GM20000 (cell line): ENCODE results near the gene PXK.

Source experiments
- DNase-seq: peaks from one replicate; pipeline ENCODE4 v3.0.0; 2012; ENCODE audit warnings: low spot score
- TF ChIP-seq, protein P1 (sequence below): IDR thresholded peaks from 2 replicates; pipeline ENCODE4 v1.5.1; 2012; ENCODE audit warnings: mild to moderate bottlenecking, control low read depth; ENCODE audit errors: extremely low read depth, missing control alignments

The PXK gene

DNA sequence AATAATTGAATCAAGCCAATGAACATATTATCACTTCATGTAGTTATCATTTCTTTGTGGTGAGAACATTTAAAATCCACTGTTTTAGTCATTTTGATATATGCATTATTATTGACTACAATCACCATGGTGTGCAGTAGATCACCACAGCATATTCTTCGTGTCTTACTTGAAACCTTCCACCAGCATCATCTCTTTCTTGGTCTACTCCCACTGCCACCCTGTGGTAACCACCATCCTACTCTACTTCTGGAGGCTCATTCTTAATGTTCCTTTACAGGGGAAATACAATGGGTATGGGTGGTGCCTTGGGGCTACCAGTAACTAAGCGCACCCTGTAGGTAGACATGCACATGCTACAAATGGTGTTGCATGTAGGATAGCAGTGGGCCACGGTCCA is 25.4 kb downstream of the PXK start:
- DNase-seq: no peak
- TF ChIP-seq, protein P1, sequence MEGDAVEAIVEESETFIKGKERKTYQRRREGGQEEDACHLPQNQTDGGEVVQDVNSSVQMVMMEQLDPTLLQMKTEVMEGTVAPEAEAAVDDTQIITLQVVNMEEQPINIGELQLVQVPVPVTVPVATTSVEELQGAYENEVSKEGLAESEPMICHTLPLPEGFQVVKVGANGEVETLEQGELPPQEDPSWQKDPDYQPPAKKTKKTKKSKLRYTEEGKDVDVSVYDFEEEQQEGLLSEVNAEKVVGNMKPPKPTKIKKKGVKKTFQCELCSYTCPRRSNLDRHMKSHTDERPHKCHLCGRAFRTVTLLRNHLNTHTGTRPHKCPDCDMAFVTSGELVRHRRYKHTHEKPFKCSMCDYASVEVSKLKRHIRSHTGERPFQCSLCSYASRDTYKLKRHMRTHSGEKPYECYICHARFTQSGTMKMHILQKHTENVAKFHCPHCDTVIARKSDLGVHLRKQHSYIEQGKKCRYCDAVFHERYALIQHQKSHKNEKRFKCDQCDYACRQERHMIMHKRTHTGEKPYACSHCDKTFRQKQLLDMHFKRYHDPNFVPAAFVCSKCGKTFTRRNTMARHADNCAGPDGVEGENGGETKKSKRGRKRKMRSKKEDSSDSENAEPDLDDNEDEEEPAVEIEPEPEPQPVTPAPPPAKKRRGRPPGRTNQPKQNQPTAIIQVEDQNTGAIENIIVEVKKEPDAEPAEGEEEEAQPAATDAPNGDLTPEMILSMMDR: no peak

DNA sequence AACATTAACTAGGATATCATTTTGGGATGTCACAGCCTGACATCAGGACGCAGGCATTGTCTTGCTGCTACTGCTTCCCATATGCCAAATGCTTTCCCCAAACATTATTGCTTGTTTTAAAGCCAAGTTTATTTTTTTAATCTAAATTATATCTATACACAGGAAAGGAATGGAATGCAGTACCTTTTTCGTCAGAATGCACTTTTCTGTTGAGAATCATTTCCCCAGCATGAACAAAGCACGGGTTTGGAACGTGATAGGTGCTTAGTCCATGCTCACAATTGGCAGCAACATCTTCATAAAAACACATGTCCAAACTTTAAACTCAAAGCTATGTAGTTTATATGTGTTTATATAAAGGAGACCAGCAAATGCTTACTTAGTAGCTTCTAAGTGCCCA is 26.1 kb downstream of the PXK start:
- no peak for DNase-seq
- TF ChIP-seq, protein P1: no peak

DNA sequence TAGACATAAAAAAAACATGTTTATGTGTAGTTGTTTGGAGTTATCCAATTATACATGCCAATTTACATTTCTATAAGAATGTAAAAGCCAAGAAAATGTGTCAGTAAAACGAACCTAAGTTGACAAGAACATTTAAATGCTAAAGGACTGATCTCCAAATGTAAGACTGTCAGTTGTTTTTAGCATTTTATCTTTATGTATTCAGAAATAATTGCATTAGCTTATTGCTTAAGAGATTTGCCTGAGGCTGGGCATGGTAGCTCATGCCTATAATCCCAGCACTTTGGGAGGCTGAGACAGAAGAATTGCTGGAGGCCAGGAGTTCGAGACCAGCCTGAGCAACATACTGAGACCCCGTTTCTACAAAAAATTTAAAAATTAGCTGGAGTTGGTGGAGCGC is 26.9 kb downstream of the PXK start:
- no peak for DNase-seq
- TF ChIP-seq, protein P1: no peak

DNA sequence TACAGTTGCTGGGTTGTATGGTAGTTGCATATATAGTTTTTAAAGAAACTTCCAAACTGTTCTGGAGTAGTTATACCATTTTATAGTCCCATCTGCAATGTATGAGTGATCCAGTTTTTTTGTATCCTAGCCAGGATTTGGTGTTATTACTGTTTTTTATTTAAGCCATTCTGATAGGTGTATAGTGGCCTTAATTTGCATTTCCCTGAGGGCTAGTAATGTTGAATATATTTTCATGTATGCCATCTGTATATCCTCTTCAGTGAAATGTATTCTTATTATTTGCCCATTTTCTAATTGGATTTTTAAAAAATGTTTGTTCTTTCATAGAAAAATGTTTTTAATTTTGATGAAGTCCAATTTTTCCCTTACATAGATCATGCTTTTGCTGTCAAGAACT is 29.2 kb downstream of the PXK start:
- TF ChIP-seq, protein P1: no peak
- no peak for DNase-seq

DNA sequence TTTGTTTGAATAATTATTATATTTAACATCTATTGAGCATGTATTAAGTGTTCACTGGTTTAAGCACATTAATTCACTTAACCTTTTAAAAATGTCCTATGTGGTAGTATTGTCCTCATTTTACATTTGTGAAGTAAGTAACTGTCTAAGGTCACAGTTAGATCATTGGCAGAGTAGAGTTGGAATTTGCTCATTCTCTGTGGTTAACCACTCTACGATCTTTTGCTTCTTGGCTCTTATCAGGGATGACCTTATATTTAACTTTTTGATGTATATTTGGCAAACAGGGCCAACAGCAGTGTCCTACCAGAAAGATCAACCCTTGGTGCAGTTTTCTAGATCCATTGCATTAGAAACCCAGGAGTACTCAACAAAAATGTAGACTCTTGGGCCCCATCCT is 34.0 kb downstream of the PXK start:
- TF ChIP-seq, protein P1: no peak
- no peak for DNase-seq

DNA sequence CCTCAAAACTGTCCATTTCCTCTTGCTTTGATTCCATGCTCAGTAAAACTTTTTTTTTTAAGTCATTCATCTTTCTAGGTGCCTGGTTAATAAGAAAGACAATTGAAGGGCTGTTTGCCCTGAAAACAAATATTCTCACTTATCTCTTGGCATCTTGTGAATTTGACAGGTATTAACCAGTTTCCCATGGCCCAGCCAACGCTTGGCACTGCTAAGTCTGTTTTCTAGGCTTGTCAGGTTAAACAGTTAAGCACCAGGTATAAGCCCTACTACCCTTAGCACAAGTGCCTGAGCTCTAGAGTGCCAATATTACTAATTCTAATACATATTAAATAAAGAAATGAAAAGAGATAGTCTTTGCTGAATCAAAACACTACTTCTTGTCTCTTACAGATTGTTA is 36.3 kb downstream of the PXK start:
- no peak for DNase-seq
- TF ChIP-seq, protein P1: no peak

DNA sequence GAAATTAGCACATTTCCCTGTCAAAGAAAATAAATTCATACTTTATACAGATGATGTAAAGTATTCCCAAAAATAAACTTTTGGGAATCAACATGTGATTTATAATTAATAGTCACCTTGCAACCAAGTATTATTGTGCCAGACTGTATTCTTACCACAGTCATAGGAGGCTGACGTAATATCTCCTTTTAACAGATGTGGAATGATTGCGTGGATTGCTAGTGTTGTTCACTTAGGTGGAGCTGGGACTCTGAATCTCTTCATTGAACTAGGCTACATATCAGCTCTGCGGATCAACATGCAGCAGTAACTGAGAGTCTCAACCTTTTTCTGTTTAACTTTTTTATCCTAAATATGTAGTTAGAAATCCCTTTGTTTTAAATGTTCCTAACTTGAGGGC is 37.2 kb downstream of the PXK start:
- DNase-seq: no peak
- TF ChIP-seq, protein P1: no peak

DNA sequence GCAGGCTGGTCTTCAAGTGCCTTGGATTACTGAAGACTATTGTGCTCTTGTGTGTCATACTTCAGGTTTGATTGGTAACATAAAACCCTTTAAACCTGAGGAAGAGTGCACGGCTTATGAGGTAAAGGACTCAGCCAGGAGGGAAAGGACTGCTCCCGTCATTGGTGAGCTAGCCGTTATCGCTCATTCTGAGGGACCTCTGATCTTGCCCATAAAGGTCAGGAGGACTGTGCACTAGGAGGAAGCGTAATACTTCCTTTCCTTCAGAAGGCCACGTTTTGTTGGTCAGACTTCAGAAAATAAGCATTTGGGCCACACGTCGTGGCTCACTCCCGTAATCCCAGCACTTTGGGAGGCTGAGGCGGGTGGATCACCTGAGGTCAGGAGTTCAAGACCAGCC is 37.7 kb downstream of the PXK start:
- TF ChIP-seq, protein P1: no peak
- no peak for DNase-seq
